GM21717 (cell line): ENCODE results near the gene FHAD1.
A peak's percentile ranks its signal among the peaks of the same experiment; 100 is the strongest.

Experiments
- ATAC-seq: cut with Tn5 transposase; IDR thresholded peaks from one replicate; pipeline ENCODE4 v1.9.1; 2021; ENCODE audit warnings: mild to moderate bottlenecking, moderate library complexity; ENCODE audit not compliant: unreplicated experiment

FHAD1 gene

GRCh38 chr1:15218287-15219279 lies 28.4 kb upstream of the FHAD1 start:
- ATAC-seq: no peak

- no peak for ATAC-seq
Measured at GRCh38 chr1:15219280-15220023, 27.6 kb upstream of the FHAD1 start.

- ATAC-seq: no peak
Measured at GRCh38 chr1:15220024-15220392, 27.0 kb upstream of the FHAD1 start.

GRCh38 chr1:15220825-15221431 lies 26.1 kb upstream of the FHAD1 start:
- ATAC-seq: no peak

GRCh38 chr1:15222653-15223303 lies 24.2 kb upstream of the FHAD1 start:
- ATAC-seq: no peak

- ATAC-seq: no peak
Measured at GRCh38 chr1:15224259-15224869, 22.7 kb upstream of the FHAD1 start.

- ATAC-seq: no peak
Measured at GRCh38 chr1:15224974-15225373, 22.0 kb upstream of the FHAD1 start.

- ATAC-seq: no peak
Measured at GRCh38 chr1:15225461-15225860, 21.6 kb upstream of the FHAD1 start.

GRCh38 chr1:15226388-15227255 lies 20.4 kb upstream of the FHAD1 start:
- ATAC-seq: no peak

- no peak for ATAC-seq
Measured at GRCh38 chr1:15229707-15230131, 17.3 kb upstream of the FHAD1 start.

- peak; percentile 89 for ATAC-seq
Measured at GRCh38 chr1:15231714-15232201, 15.3 kb upstream of the FHAD1 start.

GRCh38 chr1:15233689-15234088 lies 13.3 kb upstream of the FHAD1 start:
- ATAC-seq: no peak

- ATAC-seq: no peak
Measured at GRCh38 chr1:15236321-15236721, 10.7 kb upstream of the FHAD1 start.

- ATAC-seq: no peak
Measured at GRCh38 chr1:15236746-15237145, 10.3 kb upstream of the FHAD1 start.

- ATAC-seq: no peak
Measured at GRCh38 chr1:15238789-15239188, 8.2 kb upstream of the FHAD1 start.

GRCh38 chr1:15242766-15243165 lies 4.3 kb upstream of the FHAD1 start:
- no peak for ATAC-seq

GRCh38 chr1:15243275-15244043 lies 3.6 kb upstream of the FHAD1 start:
- ATAC-seq: no peak

- ATAC-seq: no peak
Measured at GRCh38 chr1:15244813-15245212, 2.2 kb upstream of the FHAD1 start.
